ENCODE measurements around the gene NXPE3. TPM values are rescaled to one million over a fixed set of nuclear protein-coding genes. Genes with fewer than 3 reads are reported as not detected.

The NXPE3 gene
- total RNA-seq, 1 experiment from 2014 or later = 3.9 TPM

- H3K4me3 Mint-ChIP-seq (ENCODE audit: unreplicated experiment) = no peak overlapping the region
- TF ChIP-seq CTCF (IDR thresholded peaks at IDR 0.05; ENCODE audit: unreplicated experiment) = no peak
- H3K9me3 Mint-ChIP-seq (ENCODE audit: unreplicated experiment) = no peaks in the 10 kb centered on the region
- BruUV-seq (replicated peaks) = no TSS peak
- peak; percentile 73 for DNase-seq (ENCODE audit: unreplicated experiment)
- intact Hi-C loops (cut with micrococcal nuclease) = no loop called here
- no peaks in the 10 kb centered on the region for H3K27me3 Mint-ChIP-seq (ENCODE audit: insufficient read depth, unreplicated experiment)
- CTCF ChIA-PET = interaction anchor here (0.6 to 2.7 kb wide), 10 partner anchors 11 to 400 kb away, joined by 3 to 12 read pairs (median 4); no protein-coding TSS in a partner anchor
- POLR2A ChIA-PET = interaction anchor here (0.6 to 1.9 kb wide), 4 partner anchors 25 to 401 kb away, joined by 4 to 18 read pairs (median 4); partner anchors contain the start of gene NFKBIZ
- H3K4me1 Mint-ChIP-seq (ENCODE audit: insufficient read depth, unreplicated experiment) = peaks cover 19% of the 10 kb centered on the region
- no peak overlapping the region for H3K27ac Mint-ChIP-seq (ENCODE audit: low read depth, unreplicated experiment)
- peaks cover 12% of the 10 kb centered on the region for H3K36me3 Mint-ChIP-seq (ENCODE audit: insufficient read depth, unreplicated experiment)
Observed at GRCh38 chr3:101824702-101825101, 45.7 kb downstream of the NXPE3 start.

- H3K4me3 Mint-ChIP-seq (ENCODE audit: unreplicated experiment) = peak overlapping the region; percentile 19
- peaks cover 19% of the 10 kb centered on the region for H3K4me1 Mint-ChIP-seq (ENCODE audit: insufficient read depth, unreplicated experiment)
- H3K27me3 Mint-ChIP-seq (ENCODE audit: insufficient read depth, unreplicated experiment) = no peaks in the 10 kb centered on the region
- intact Hi-C loops (cut with micrococcal nuclease) = no loop called here
- peaks cover 12% of the 10 kb centered on the region for H3K36me3 Mint-ChIP-seq (ENCODE audit: insufficient read depth, unreplicated experiment)
- ChIA-PET CTCF (interaction anchor here (1.0 to 3.3 kb wide), 5 partner anchors 12 to 403 kb away, joined by 3 to 16 read pairs (median 10); partner anchors contain the start of gene NFKBIZ), POLR2A (interaction anchor here (1.5 to 6.6 kb wide), 6 partner anchors 8 to 304 kb away, joined by 5 to 121 read pairs (median 18); partner anchors contain the start of gene NFKBIZ)
- peak; percentile 34 for DNase-seq (ENCODE audit: unreplicated experiment)
- BruUV-seq (replicated peaks) = no TSS peak
- no peak for TF ChIP-seq CTCF (IDR thresholded peaks at IDR 0.05; ENCODE audit: unreplicated experiment)
- no peaks in the 10 kb centered on the region for H3K9me3 Mint-ChIP-seq (ENCODE audit: unreplicated experiment)
- peak overlapping the region; percentile 86 for H3K27ac Mint-ChIP-seq (ENCODE audit: low read depth, unreplicated experiment)
Observed at GRCh38 chr3:101825904-101826445, 47.0 kb downstream of the NXPE3 start.

- Mint-ChIP-seq H3K4me1 (ENCODE audit: insufficient read depth, unreplicated experiment) (peaks cover 25% of the 10 kb centered on the region), H3K27me3 (ENCODE audit: insufficient read depth, unreplicated experiment) (no peaks in the 10 kb centered on the region), H3K9me3 (ENCODE audit: unreplicated experiment) (no peaks in the 10 kb centered on the region), H3K27ac (ENCODE audit: low read depth, unreplicated experiment) (peak overlapping the region; percentile 87), H3K4me3 (ENCODE audit: unreplicated experiment) (peak overlapping the region; percentile 88), H3K36me3 (ENCODE audit: insufficient read depth, unreplicated experiment) (peaks cover 11% of the 10 kb centered on the region)
- DNase-seq (ENCODE audit: unreplicated experiment) = peak; percentile 81
- no peak for TF ChIP-seq CTCF (IDR thresholded peaks at IDR 0.05; ENCODE audit: unreplicated experiment)
- intact Hi-C loops (cut with micrococcal nuclease) = loop anchor here (2.0 kb wide), 1 partner anchor 21 kb away; the partner anchor contains the start of gene NFKBIZ
- no TSS peak for BruUV-seq (replicated peaks)
- POLR2A ChIA-PET = interaction anchor here (0.6 to 6.6 kb wide), 29 partner anchors 8 to 1117 kb away, joined by 3 to 121 read pairs (median 5); partner anchors contain the start of gene NFKBIZ
- CTCF ChIA-PET = interaction anchor here (0.5 to 3.3 kb wide), 13 partner anchors 10 to 1511 kb away, joined by 3 to 16 read pairs (median 4); partner anchors contain the start of gene NFKBIZ
Observed at GRCh38 chr3:101827211-101828174, 48.5 kb downstream of the NXPE3 start.
